Thyroid gland (tissue), 4 donors: ENCODE data around the gene FAAP24.

Experiments
- POLR2A ChIP-seq, 2 donors: fragments of 450-650 bp; IDR thresholded peaks; one replicate each; pipeline ENCODE4 v1.6.1; 2017; ENCODE audit warnings: antibody characterized with exemption in 2 of 2, mild to moderate bottlenecking in 2 of 2, moderate library complexity in 1 of 2
- TF ChIP-seq, protein P1 (sequence below), 6 experiments: fragments of 200-600 bp in 3 of 6; fragments of 450-650 bp in 3 of 6; sonication (generic) in 3 of 6; IDR thresholded peaks; one replicate each; pipeline ENCODE4 v1.5.1; 2016 to 2019; ENCODE audit warnings: antibody characterized with exemption in 6 of 6, mild to moderate bottlenecking in 2 of 6, inconsistent platforms in 1 of 6, moderate library complexity in 1 of 6

DNA sequence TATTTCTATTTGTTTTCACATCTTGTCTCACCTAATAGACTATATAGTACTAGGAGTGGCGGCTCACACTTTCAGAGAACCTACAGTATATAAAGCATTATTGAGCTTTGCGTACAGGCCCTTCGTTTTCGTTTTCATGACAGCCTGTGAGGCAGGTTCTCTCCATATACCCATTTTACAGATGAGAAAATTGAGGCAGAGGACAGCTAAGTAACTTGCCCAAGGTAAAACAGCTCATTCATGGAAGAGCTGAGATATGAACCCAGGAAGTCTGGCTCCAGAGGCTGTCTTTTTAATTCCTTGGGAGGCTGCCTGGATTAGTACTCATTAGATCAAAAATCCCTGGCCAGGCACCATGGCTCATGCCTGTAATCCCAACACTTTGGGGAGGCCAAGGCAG is 28.9 kb downstream of the FAAP24 start:
- no peak for TF ChIP-seq POLR2A (IDR thresholded peaks at IDR 0.05)
- TF ChIP-seq, protein P1, sequence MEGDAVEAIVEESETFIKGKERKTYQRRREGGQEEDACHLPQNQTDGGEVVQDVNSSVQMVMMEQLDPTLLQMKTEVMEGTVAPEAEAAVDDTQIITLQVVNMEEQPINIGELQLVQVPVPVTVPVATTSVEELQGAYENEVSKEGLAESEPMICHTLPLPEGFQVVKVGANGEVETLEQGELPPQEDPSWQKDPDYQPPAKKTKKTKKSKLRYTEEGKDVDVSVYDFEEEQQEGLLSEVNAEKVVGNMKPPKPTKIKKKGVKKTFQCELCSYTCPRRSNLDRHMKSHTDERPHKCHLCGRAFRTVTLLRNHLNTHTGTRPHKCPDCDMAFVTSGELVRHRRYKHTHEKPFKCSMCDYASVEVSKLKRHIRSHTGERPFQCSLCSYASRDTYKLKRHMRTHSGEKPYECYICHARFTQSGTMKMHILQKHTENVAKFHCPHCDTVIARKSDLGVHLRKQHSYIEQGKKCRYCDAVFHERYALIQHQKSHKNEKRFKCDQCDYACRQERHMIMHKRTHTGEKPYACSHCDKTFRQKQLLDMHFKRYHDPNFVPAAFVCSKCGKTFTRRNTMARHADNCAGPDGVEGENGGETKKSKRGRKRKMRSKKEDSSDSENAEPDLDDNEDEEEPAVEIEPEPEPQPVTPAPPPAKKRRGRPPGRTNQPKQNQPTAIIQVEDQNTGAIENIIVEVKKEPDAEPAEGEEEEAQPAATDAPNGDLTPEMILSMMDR (IDR thresholded peaks at IDR 0.05) = no peak
